NCI-H2171 (cell line): ENCODE data around the gene LHFPL3.

Experiments used
- DNase-seq: peaks from one replicate; lab custom pipeline; 2025; lab: John Stamatoyannopoulos, UW

The LHFPL3 gene

GRCh38 chr7:104800307-104800706, 471.9 kb downstream of the LHFPL3 start:
- DNase-seq, result no peak

- DNase-seq, result no peak
Observed at GRCh38 chr7:104801022-104801421, 472.6 kb downstream of the LHFPL3 start.

GRCh38 chr7:104803931-104804330, 475.5 kb downstream of the LHFPL3 start:
- no peak for DNase-seq

GRCh38 chr7:104804696-104805095, 476.3 kb downstream of the LHFPL3 start:
- DNase-seq, result no peak

- peak; percentile 17 for DNase-seq
Observed at GRCh38 chr7:104805449-104806317, 477.3 kb downstream of the LHFPL3 start.

GRCh38 chr7:104807671-104808070, 479.3 kb downstream of the LHFPL3 start:
- no peak for DNase-seq

- no peak for DNase-seq
Observed at GRCh38 chr7:104809906-104810305, 481.5 kb downstream of the LHFPL3 start.

- no peak for DNase-seq
Observed at GRCh38 chr7:104814126-104814525, 485.7 kb downstream of the LHFPL3 start.

GRCh38 chr7:104814671-104815400, 486.4 kb downstream of the LHFPL3 start:
- DNase-seq, result no peak

GRCh38 chr7:104816537-104816936, 488.1 kb downstream of the LHFPL3 start:
- DNase-seq, result no peak

- peak; percentile 86 for DNase-seq
Observed at GRCh38 chr7:104818961-104819880, 490.8 kb downstream of the LHFPL3 start.

GRCh38 chr7:104820836-104821535, 492.6 kb downstream of the LHFPL3 start:
- no peak for DNase-seq

- DNase-seq, result no peak
Observed at GRCh38 chr7:104823177-104823576, 494.8 kb downstream of the LHFPL3 start.

GRCh38 chr7:104825099-104825498, 496.7 kb downstream of the LHFPL3 start:
- DNase-seq, result no peak

- DNase-seq, result no peak
Observed at GRCh38 chr7:104826135-104826534, 497.7 kb downstream of the LHFPL3 start.

GRCh38 chr7:104836976-104837375, 508.6 kb downstream of the LHFPL3 start:
- no peak for DNase-seq

- no peak for DNase-seq
Observed at GRCh38 chr7:104838537-104839299, 510.3 kb downstream of the LHFPL3 start.

GRCh38 chr7:104839842-104840241, 511.4 kb downstream of the LHFPL3 start:
- no peak for DNase-seq

GRCh38 chr7:104841798-104842197, 513.4 kb downstream of the LHFPL3 start:
- no peak for DNase-seq

- DNase-seq, result no peak
Observed at GRCh38 chr7:104843198-104843597, 514.8 kb downstream of the LHFPL3 start.

GRCh38 chr7:104845557-104845956, 517.2 kb downstream of the LHFPL3 start:
- DNase-seq, result no peak
